SH-SY5Y (cell line): ENCODE results near the gene AFF1.

Experiments
- GATA2 ChIP-seq: IDR thresholded peaks from 2 replicates; pipeline ENCODE4 v1.6.1; 2011; ENCODE audit warnings: mild to moderate bottlenecking, low read depth, low read length
- GATA3 ChIP-seq: IDR thresholded peaks from 2 replicates; pipeline ENCODE4 v1.6.1; 2011; ENCODE audit warnings: low read depth, mild to moderate bottlenecking, low read length, moderate library complexity

DNA sequence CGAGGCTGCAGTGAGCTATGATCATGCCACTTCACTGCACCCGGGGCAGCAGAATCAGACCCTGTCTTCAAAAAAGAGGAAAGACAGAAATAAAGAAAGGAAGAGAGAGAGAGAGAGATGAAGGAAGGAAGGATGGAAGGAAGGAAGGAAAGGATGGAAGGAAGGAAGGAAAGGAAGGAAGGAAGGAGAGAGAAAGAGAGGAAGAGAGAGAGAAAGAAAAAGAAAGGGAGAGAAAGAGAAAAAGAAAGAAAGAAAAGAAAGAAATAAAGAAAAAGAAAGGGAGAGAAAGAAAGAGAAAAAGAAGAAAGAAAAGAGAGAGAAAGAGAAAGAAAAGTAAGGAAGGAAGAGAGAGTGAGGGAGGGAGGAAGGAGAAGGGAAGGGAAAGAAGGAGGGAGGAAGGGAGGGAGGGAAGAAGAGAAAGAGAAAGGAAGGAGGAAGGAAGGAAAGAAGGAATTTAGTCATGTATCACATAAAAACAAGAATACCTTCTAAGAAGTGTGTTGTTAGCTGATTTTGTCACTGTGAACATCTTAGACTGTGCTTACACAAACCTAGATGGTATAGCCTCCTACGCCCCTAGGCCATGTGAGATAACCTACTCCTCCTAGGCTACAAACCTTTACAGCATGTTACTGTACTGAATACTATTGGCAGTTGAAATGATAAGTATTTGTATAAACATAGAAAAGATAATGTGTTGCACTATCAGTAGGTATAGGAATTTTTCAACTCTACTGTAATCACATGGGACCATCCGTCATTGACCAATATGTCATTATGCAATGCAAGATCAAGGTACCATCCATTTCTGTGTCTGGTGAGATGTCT is 17.4 kb upstream of the AFF1 start:
- no peak for TF ChIP-seq GATA3
- no peak for TF ChIP-seq GATA2
